Endothelial cell of umbilical vein (primary cell): Measurements from ENCODE around the gene KLRG1. TPM values are rescaled to one million over a fixed set of nuclear protein-coding genes. Genes with fewer than 3 reads are reported as not detected.

Source experiments
- BruUV-seq: library from RNA; stranded (reverse); fragments of 400-500 nt; replicated peaks from 2 replicates; lab custom pipeline; 2021; lab: Mats Ljungman, UMichigan
- CTCF ChIA-PET: fragments of 300-600, 350-600 bp; sonication (Branson Sonifier 250); formaldehyde crosslinking; loops from one replicate; lab custom pipeline; 2021; ENCODE audit warnings: antibody characterized with exemption, inconsistent platforms; lab: Charles Lee
- POLR2A ChIA-PET: fragments of 300-600, 350-600 bp; sonication (Branson Sonifier 250); formaldehyde crosslinking; loops from one replicate; lab custom pipeline; 2021; ENCODE audit warnings: antibody characterized with exemption, inconsistent platforms; lab: Charles Lee
- DNase-seq: peaks from one replicate; pipeline ENCODE4 v3.0.0-alpha.2; 2011; ENCODE audit warnings: low read depth, low spot score
- FAIRE-seq: peaks from 2 replicates; lab custom pipeline; 2011; peaks lifted over from hg19 to GRCh38; lab: Jason Lieb, UNC
- H2AFZ ChIP-seq: 2 replicates; pipeline ENCODE4 v1.6.0; 2012; ENCODE audit warnings: low read depth, low read length, control low read depth, inconsistent platforms
- H3K27ac ChIP-seq: 2 replicates; pipeline ENCODE4 v1.5.1; 2011; ENCODE audit warnings: low read depth, mild to moderate bottlenecking, control low read depth, low read length, moderate library complexity; ENCODE audit not compliant: insufficient read depth
- H3K27me3 ChIP-seq, 2 experiments: 2 replicates each; pipeline versions ENCODE4 v1.6.0 to v1.6.1; 2011; ENCODE audit warnings: low read length in 2 of 2, mixed read lengths in 1 of 2; ENCODE audit not compliant: control insufficient read depth in 2 of 2, insufficient read depth in 2 of 2
- H3K36me3 ChIP-seq, 2 experiments: 2 replicates in 1 of 2; 3 replicates in 1 of 2; pipeline ENCODE4 v1.5.1; 2011; ENCODE audit warnings: low read length in 2 of 2, mild to moderate bottlenecking in 1 of 2, moderate library complexity in 1 of 2; ENCODE audit not compliant: control insufficient read depth in 2 of 2, insufficient read depth in 2 of 2; ENCODE audit errors: extremely low read depth in 1 of 2
- H3K4me1 ChIP-seq: 3 replicates; pipeline ENCODE4 v1.5.1; 2011; ENCODE audit warnings: mild to moderate bottlenecking, low read length; ENCODE audit not compliant: control insufficient read depth, insufficient read depth; ENCODE audit errors: extremely low read depth
- H3K4me2 ChIP-seq: 2 replicates; pipeline ENCODE4 v1.6.1; 2011; ENCODE audit warnings: low read length, control low read depth, mixed read lengths; ENCODE audit not compliant: insufficient read depth
- H3K4me3 ChIP-seq, 3 experiments: fragments of 200-600 bp in 1 of 3; sonication (generic), shearing (Covaris generic) in 1 of 3; replicated peaks in 1 of 3; 2 replicates each; pipeline ENCODE4 v1.5.1; 2011 to 2016; ENCODE audit warnings: control low read depth in 3 of 3, low read length in 3 of 3, mild to moderate bottlenecking in 2 of 3, inconsistent platforms in 1 of 3, low read depth in 1 of 3, moderate library complexity in 1 of 3; ENCODE audit not compliant: insufficient read depth in 1 of 3
- H3K79me2 ChIP-seq: 2 replicates; pipeline ENCODE4 v1.6.0; 2012; ENCODE audit warnings: low read length, inconsistent platforms; ENCODE audit not compliant: control insufficient read depth, insufficient read depth
- H3K9ac ChIP-seq: replicated peaks from 2 replicates; pipeline ENCODE3; 2011; ENCODE audit warnings: low read length, control low read depth; ENCODE audit not compliant: insufficient read depth; ENCODE audit errors: extremely low read depth
- H3K9me1 ChIP-seq: replicated peaks from 3 replicates; pipeline ENCODE4 v1.6.0; 2011; ENCODE audit warnings: mild to moderate bottlenecking, low read length; ENCODE audit not compliant: control insufficient read depth, insufficient read depth; ENCODE audit errors: extremely low read depth
- H3K9me3 ChIP-seq: replicated peaks from 2 replicates; pipeline ENCODE4 v1.5.1; 2012; ENCODE audit warnings: low read length, inconsistent platforms; ENCODE audit not compliant: control insufficient read depth, insufficient read depth
- H4K20me1 ChIP-seq: replicated peaks from 2 replicates; pipeline ENCODE3; 2011; ENCODE audit warnings: mild to moderate bottlenecking, low read length; ENCODE audit not compliant: control insufficient read depth, insufficient read depth; ENCODE audit errors: extremely low read depth
- CTCF ChIP-seq, 2 donors: IDR thresholded peaks; 1 replicate in 1 of 2; 2 replicates in 1 of 2; pipeline ENCODE4 v1.5.1; 2011; ENCODE audit warnings: low read length in 2 of 2, mild to moderate bottlenecking in 2 of 2, moderate library complexity in 2 of 2, control low read depth in 1 of 2, inconsistent platforms in 1 of 2, low read depth in 1 of 2; ENCODE audit not compliant: insufficient read depth in 1 of 2; ENCODE audit errors: extremely low read depth in 1 of 2
- EZH2 ChIP-seq: IDR thresholded peaks from 2 replicates; pipeline ENCODE4 v1.6.1; 2012; ENCODE audit warnings: borderline replicate concordance, low read depth, mild to moderate bottlenecking, moderate library complexity, low read length, inconsistent platforms; ENCODE audit not compliant: severe bottlenecking
- FOS ChIP-seq: IDR thresholded peaks from 2 replicates; pipeline ENCODE4 v1.6.1; 2011; ENCODE audit warnings: mild to moderate bottlenecking, low read length, moderate library complexity, borderline replicate concordance; ENCODE audit not compliant: insufficient read depth
- GATA2 ChIP-seq: IDR thresholded peaks from 2 replicates; pipeline ENCODE4 v1.7.0; 2011; ENCODE audit warnings: low read depth, mild to moderate bottlenecking, moderate library complexity, mixed read lengths, low read length; ENCODE audit not compliant: insufficient read length, insufficient read depth
- JUN ChIP-seq: IDR thresholded peaks from 2 replicates; pipeline ENCODE4 v1.6.1; 2011; ENCODE audit warnings: borderline replicate concordance, low read depth; ENCODE audit not compliant: insufficient read length, insufficient read depth
- MAX ChIP-seq: IDR thresholded peaks from 2 replicates; pipeline ENCODE4 v1.6.1; 2011; ENCODE audit not compliant: insufficient read depth, insufficient read length
- POLR2AphosphoS5 ChIP-seq: IDR thresholded peaks from 2 replicates; pipeline ENCODE4 v1.6.1; 2012; ENCODE audit warnings: low read depth, mild to moderate bottlenecking, control low read depth, low read length, moderate library complexity; ENCODE audit not compliant: insufficient read depth
- dilution Hi-C: fragments of 300-500 bp; cut with MboI; formaldehyde crosslinking; loops from one replicate; pipeline ENCODE4 v1.15.0; 2019; ENCODE audit warnings: low sequenced_read_pairs; ENCODE audit not compliant: extremely low pct_ligation_motif_present
- intact Hi-C: fragments of 100-400 bp; cut with micrococcal nuclease; formaldehyde crosslinking; loops from one replicate; pipeline ENCODE4 v1.10.0; 2022
- polyA plus RNA-seq, 4 experiments: library from polyadenylated mRNA; depleted of rRNA in 3 of 4; stranded (reverse) in 3 of 4; unstranded in 1 of 4; fragments of >200 nt; gene quantifications; 2 replicates each; pipeline versions ENCODE4 v1.2.1 to v1.2.3, GENCODE V29; 2011 to 2012; ENCODE audit warnings: missing spikeins in 1 of 4
- total RNA-seq: library from RNA; stranded (reverse); gene quantifications from 2 replicates; pipeline ENCODE4 v1.2.3, GENCODE V29; 2021

KLRG1 gene
- total and polyA plus RNA-seq, 2 donors (not counting 3 experiments of a cell fraction or from before 2014, with no cell fraction given): 4.4 to 15.9 TPM

GRCh38 chr12:9030776-9031175 lies 41.4 kb downstream of the KLRG1 start:
- FAIRE-seq (no peak), DNase-seq (no peak)
- dilution Hi-C loops: no loop called here
- BruUV-seq: no TSS peak
- no peaks in the 10 kb centered on the region for H3K4me1 ChIP-seq
- no peaks in the 10 kb centered on the region for H3K36me3 ChIP-seq
- TF ChIP-seq CTCF (IDR thresholded peaks at IDR 0.05; ENCODE audit: extremely low read depth in 1 of 2, insufficient read depth in 1 of 2, low read depth in 1 of 2, low read length in 2 of 2): no peak
- no peaks in the 10 kb centered on the region for H3K9me3 ChIP-seq
- H3K9ac ChIP-seq: no peak overlapping the region
- H3K4me3 ChIP-seq: no peak overlapping the region
- H3K9me1 ChIP-seq: no peaks in the 10 kb centered on the region
- H3K27ac ChIP-seq: no peak overlapping the region
- ChIA-PET POLR2A (no interaction called here), CTCF (interaction anchor here (2.1 to 4.9 kb wide), 3 partner anchors 8 to 487 kb away, joined by 4 to 21 read pairs (median 12); partner anchors contain the start of gene M6PR)
- no peaks in the 10 kb centered on the region for H4K20me1 ChIP-seq
- intact Hi-C loops: no loop called here
- H2AFZ ChIP-seq: no peak overlapping the region
- no peaks in the 10 kb centered on the region for H3K79me2 ChIP-seq
- H3K27me3 ChIP-seq: peaks cover 0 to under 1% of the 10 kb centered on the region in 2 experiments
- no peak overlapping the region for H3K4me2 ChIP-seq

- FAIRE-seq: no peak
- dilution Hi-C loops: no loop called here
- H3K79me2 ChIP-seq: no peaks in the 10 kb centered on the region
- H3K9me1 ChIP-seq: no peaks in the 10 kb centered on the region
- intact Hi-C loops: no loop called here
- no peak overlapping the region for H3K4me2 ChIP-seq
- no peak overlapping the region for H3K9ac ChIP-seq
- ChIA-PET CTCF (interaction anchor here (0.9 to 4.9 kb wide), 5 partner anchors 17 to 488 kb away, joined by 5 to 21 read pairs (median 9); partner anchors contain the start of gene M6PR), POLR2A (no interaction called here)
- no peaks in the 10 kb centered on the region for H3K9me3 ChIP-seq
- H3K36me3 ChIP-seq: no peaks in the 10 kb centered on the region
- no TSS peak for BruUV-seq
- no peak overlapping the region for H3K4me3 ChIP-seq
- peaks cover 5 to 7% of the 10 kb centered on the region in 2 experiments for H3K27me3 ChIP-seq
- no peaks in the 10 kb centered on the region for H3K4me1 ChIP-seq
- no peaks in the 10 kb centered on the region for H4K20me1 ChIP-seq
- no peak overlapping the region for H2AFZ ChIP-seq
- DNase-seq: no peak
- no peak overlapping the region for H3K27ac ChIP-seq
- TF ChIP-seq POLR2AphosphoS5: no peak
- TF ChIP-seq GATA2: no peak
- TF ChIP-seq EZH2: no peak
- TF ChIP-seq MAX: no peak
- TF ChIP-seq JUN: no peak
- no peak for TF ChIP-seq FOS
- no peak for TF ChIP-seq CTCF (IDR thresholded peaks at IDR 0.05; ENCODE audit: extremely low read depth in 1 of 2, insufficient read depth in 1 of 2, low read depth in 1 of 2, low read length in 2 of 2)
Measured at GRCh38 chr12:9032202-9032964, 43.0 kb downstream of the KLRG1 start.
